ENCODE data around the gene CIRBP.

CIRBP gene

GRCh38 chr19:1252821-1253513 lies 16.2 kb upstream of the CIRBP start:
- no peaks in the 10 kb centered on the region for H3K27me3 Mint-ChIP-seq
- H3K4me3 Mint-ChIP-seq = peak overlapping the region; percentile 85 to 92
- peaks cover 34 to 37% of the 10 kb centered on the region in 2 donors for H3K36me3 Mint-ChIP-seq
- DNase-seq (peak; percentile 82), ATAC-seq (replicated peaks) (peak; percentile 38 to 45)
- H3K9me3 Mint-ChIP-seq = no peaks in the 10 kb centered on the region
- H3K27ac Mint-ChIP-seq = peak overlapping the region; percentile 96
- peaks cover 24 to 43% of the 10 kb centered on the region in 2 donors for H3K4me1 Mint-ChIP-seq

- H3K36me3 Mint-ChIP-seq = peaks cover 34 to 39% of the 10 kb centered on the region in 2 donors
- H3K4me3 Mint-ChIP-seq = peak overlapping the region; percentile 81 to 92
- ATAC-seq (replicated peaks) = no peak
- peaks cover 26 to 49% of the 10 kb centered on the region in 2 donors for H3K4me1 Mint-ChIP-seq
- DNase-seq = no peak
- no peaks in the 10 kb centered on the region for H3K9me3 Mint-ChIP-seq
- no peaks in the 10 kb centered on the region for H3K27me3 Mint-ChIP-seq
- H3K27ac Mint-ChIP-seq = peak overlapping the region; percentile 89
Observed at GRCh38 chr19:1253514-1254080, 15.5 kb upstream of the CIRBP start.

GRCh38 chr19:1254081-1254527 lies 15.0 kb upstream of the CIRBP start:
- DNase-seq = no peak
- no peaks in the 10 kb centered on the region for H3K9me3 Mint-ChIP-seq
- no peaks in the 10 kb centered on the region for H3K27me3 Mint-ChIP-seq
- peaks cover 35 to 41% of the 10 kb centered on the region in 2 donors for H3K36me3 Mint-ChIP-seq
- no peak overlapping the region for H3K4me3 Mint-ChIP-seq
- ATAC-seq (replicated peaks) = no peak
- peak overlapping the region; percentile 37 for H3K27ac Mint-ChIP-seq
- peaks cover 27 to 52% of the 10 kb centered on the region in 2 donors for H3K4me1 Mint-ChIP-seq

DNA sequence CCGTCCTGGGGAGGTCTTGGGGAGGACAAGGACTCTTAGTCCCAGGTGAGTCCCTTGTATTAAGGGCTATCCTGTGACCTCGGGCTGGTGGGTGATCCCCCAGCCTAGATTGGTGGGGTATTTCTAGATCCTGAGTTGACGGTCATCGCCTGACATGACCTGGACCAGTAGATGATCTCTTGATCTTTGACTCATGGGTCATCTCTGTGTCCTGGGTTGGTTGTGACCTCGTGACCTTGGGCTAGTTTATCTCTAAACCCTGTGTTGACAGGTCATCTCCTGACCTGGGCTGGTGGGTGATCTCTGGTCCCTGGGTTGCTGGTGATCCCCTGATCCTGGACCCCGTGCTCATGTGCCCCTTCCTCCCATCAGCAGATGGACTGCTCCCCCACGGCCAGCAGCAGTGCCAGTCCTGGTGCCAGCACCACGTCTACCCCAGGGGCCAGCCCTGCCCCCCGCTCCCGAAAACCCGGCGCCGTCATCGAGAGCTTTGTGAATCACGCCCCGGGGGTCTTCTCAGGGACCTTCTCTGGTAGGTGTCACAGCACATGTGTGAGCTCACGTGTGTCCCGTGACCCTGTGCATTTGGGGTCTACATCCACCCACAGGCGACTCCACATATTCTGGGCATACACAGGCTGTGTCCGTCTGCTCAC lies 14.5 kb upstream of the CIRBP start:
- Mint-ChIP-seq H3K27me3 (no peaks in the 10 kb centered on the region), H3K36me3 (peaks cover 36 to 42% of the 10 kb centered on the region in 2 donors), H3K27ac (peak overlapping the region; percentile 37), H3K4me3 (peak overlapping the region; percentile 41 to 54), H3K4me1 (peaks cover 31 to 58% of the 10 kb centered on the region in 2 donors), H3K9me3 (no peaks in the 10 kb centered on the region)
- no peak for ATAC-seq (replicated peaks)
- no peak for DNase-seq

- H3K36me3 Mint-ChIP-seq = peaks cover 36 to 42% of the 10 kb centered on the region in 2 donors
Observed at GRCh38 chr19:1255186-1256161, 13.7 kb upstream of the CIRBP start.

DNA sequence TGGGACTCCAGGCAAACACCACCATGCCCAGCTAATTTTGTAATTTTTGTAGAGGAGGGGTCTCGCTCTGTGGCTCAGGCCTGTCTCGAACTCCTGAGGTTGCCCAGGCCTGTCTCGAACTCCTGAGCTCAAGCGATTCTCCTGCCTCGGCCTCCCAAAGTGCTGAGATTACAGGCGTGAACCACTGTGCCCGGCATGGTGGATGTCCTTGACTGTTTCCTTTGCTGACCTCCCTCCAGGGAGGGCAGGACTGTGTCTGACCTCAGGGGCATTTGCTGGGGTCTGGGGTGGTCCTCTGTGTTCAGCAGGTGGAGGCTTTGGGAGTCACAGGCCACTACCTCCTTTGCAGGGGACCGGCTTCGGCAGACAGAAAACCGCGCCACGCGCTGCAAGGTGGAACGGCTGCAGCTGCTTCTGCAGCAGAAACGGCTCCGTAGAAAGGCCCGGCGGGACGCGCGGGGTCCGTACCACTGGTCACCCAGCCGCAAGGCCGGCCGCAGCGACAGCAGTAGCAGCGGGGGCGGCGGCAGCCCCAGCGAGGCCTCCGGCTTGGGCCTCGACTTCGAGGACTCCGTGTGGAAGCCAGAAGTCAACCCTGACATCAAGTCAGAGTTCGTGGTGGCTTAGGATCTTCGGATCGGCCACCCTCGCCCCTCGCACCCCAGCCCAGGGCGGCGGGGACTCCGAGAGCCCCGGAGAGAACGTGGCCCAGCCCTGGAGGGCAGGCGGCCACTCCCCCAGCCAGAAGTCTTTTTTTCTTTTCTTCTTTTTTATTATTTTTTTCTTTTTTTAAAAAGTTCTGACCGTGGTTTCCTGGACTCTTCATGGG lies 12.3 kb upstream of the CIRBP start:
- Mint-ChIP-seq H3K4me1 (peaks cover 40 to 68% of the 10 kb centered on the region in 2 donors), H3K36me3 (peaks cover 32 to 38% of the 10 kb centered on the region in 2 donors), H3K27me3 (no peaks in the 10 kb centered on the region), H3K9me3 (no peaks in the 10 kb centered on the region), H3K27ac (peak overlapping the region; percentile 78), H3K4me3 (peak overlapping the region in 1 of 2 donors; percentile 50)
- ATAC-seq (replicated peaks) (no peak), DNase-seq (no peak)

More at GRCh38 chr19:1255186-1256161, 13.7 kb upstream of the CIRBP start:
- Mint-ChIP-seq H3K4me3 (peak overlapping the region in 1 of 2 donors; percentile 54), H3K27ac (peak overlapping the region; percentile 20), H3K9me3 (no peaks in the 10 kb centered on the region), H3K27me3 (no peaks in the 10 kb centered on the region), H3K4me1 (peaks cover 35 to 66% of the 10 kb centered on the region in 2 donors)
- DNase-seq (no peak), ATAC-seq (replicated peaks) (no peak)

- peak overlapping the region; percentile 41 to 56 for H3K4me3 Mint-ChIP-seq
- peaks cover 43 to 76% of the 10 kb centered on the region in 2 donors for H3K4me1 Mint-ChIP-seq
- no peak for ATAC-seq (replicated peaks)
- H3K9me3 Mint-ChIP-seq = no peaks in the 10 kb centered on the region
- H3K27me3 Mint-ChIP-seq = no peaks in the 10 kb centered on the region
- peak overlapping the region; percentile 78 for H3K27ac Mint-ChIP-seq
- no peak for DNase-seq
- peaks cover 29 to 34% of the 10 kb centered on the region in 2 donors for H3K36me3 Mint-ChIP-seq
Observed at GRCh38 chr19:1257475-1258162, 11.5 kb upstream of the CIRBP start.

- Mint-ChIP-seq H3K4me3 (peak overlapping the region; percentile 41 to 56), H3K4me1 (peaks cover 47 to 79% of the 10 kb centered on the region in 2 donors), H3K27ac (peak overlapping the region; percentile 78), H3K9me3 (no peaks in the 10 kb centered on the region), H3K36me3 (peaks cover 29 to 34% of the 10 kb centered on the region in 2 donors), H3K27me3 (no peaks in the 10 kb centered on the region)
- ATAC-seq (replicated peaks) (no peak), DNase-seq (no peak)
Observed at GRCh38 chr19:1258163-1258492, 11.0 kb upstream of the CIRBP start.

GRCh38 chr19:1258707-1259205 lies 10.4 kb upstream of the CIRBP start:
- no peaks in the 10 kb centered on the region for H3K9me3 Mint-ChIP-seq
- H3K4me1 Mint-ChIP-seq = peaks cover 46 to 79% of the 10 kb centered on the region in 2 donors
- peaks cover 23 to 32% of the 10 kb centered on the region in 2 donors for H3K36me3 Mint-ChIP-seq
- no peak for ATAC-seq (replicated peaks)
- peak overlapping the region; percentile 98 for H3K27ac Mint-ChIP-seq
- H3K27me3 Mint-ChIP-seq = no peaks in the 10 kb centered on the region
- peak overlapping the region; percentile 92 to 97 for H3K4me3 Mint-ChIP-seq
- no peak for DNase-seq

GRCh38 chr19:1259206-1259875 lies 9.8 kb upstream of the CIRBP start:
- DNase-seq (peak; percentile 72), ATAC-seq (replicated peaks) (peak; percentile 43 to 44)
- H3K27me3 Mint-ChIP-seq = no peaks in the 10 kb centered on the region
- H3K4me3 Mint-ChIP-seq = peak overlapping the region; percentile 92 to 97
- H3K27ac Mint-ChIP-seq = peak overlapping the region; percentile 98
- H3K36me3 Mint-ChIP-seq = peaks cover 28 to 37% of the 10 kb centered on the region in 2 donors
- no peaks in the 10 kb centered on the region for H3K9me3 Mint-ChIP-seq
- peaks cover 51 to 83% of the 10 kb centered on the region in 2 donors for H3K4me1 Mint-ChIP-seq

DNA sequence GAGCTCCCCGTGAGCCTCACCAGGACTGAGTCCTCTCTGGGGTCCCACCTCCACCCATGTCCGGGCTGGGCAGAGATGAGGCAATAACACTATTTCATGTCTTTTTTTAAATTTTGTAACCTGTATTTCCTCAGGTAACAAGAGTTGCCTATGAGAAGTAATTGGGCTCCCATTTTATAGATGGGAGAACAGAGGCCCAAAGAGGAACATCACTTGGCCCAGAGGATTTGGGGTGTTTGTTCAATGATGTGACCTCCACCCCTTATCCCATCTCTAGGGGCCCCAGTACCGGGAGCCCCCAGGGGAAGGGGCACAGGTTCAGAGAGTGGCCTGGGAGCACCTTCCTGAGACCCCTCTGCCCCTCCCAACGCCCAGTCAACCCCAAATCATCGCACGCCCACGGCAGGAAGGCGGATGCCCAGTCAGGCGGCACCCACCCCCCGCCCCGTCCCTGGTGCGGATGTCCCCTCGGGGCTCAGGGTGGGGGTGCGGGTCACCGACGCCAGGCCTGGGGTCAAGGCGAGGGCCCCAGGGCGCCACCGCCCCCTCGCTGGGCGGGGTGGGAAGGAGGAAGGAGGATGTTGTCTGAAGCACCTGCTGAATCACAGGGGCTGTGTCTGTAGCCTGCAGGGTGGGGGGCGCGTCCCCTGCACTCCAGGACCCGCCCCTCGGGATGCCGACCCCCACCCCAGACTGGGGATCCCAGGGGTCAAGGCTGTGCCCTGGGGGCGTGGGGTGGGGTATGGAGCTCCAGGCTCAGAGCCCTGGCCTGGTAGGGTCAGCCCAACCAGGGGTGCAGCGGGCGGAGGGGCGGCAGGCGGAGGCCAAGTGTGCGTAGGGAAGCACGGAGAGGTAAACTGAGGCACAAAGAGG lies 9.0 kb upstream of the CIRBP start:
- Mint-ChIP-seq H3K27me3 (no peaks in the 10 kb centered on the region), H3K4me1 (peaks cover 54 to 83% of the 10 kb centered on the region in 2 donors), H3K36me3 (peaks cover 25 to 36% of the 10 kb centered on the region in 2 donors)

More for the DNA sequence above, 9.0 kb upstream of the CIRBP start:
- no peaks in the 10 kb centered on the region for H3K9me3 Mint-ChIP-seq
- peak overlapping the region; percentile 92 to 97 for H3K4me3 Mint-ChIP-seq
- DNase-seq = peak; percentile 68
- ATAC-seq (replicated peaks) = peak; percentile 29 to 31
- peak overlapping the region; percentile 98 for H3K27ac Mint-ChIP-seq

All from stimulated activated naive B cell treated with anti-CD40 and anti-IgM and Interleukin-4, amounts not matched to agents 10 μg/mL and 1 μg/mL and 100 μg/mL, for 72 hours (primary cell).